Fibroblast of the aortic adventitia (primary cell): ENCODE data around the gene EPB41L2. TPM values are rescaled to one million over a fixed set of nuclear protein-coding genes. Genes with fewer than 3 reads are reported as not detected.
A peak's percentile ranks its signal among the peaks of the same experiment; 100 is the strongest.
"Not testable (repeated sequence)": the region's sequence is repeated elsewhere in the genome, so short reads cannot be mapped to it uniquely, and the experiment has no call there.

ENCODE experiments used
- DNase-seq: peaks from one replicate; pipeline ENCODE4 v3.0.0-alpha.2; 2010; ENCODE audit warnings: low read depth
- H3K4me3 ChIP-seq: 2 replicates; pipeline ENCODE4 v1.5.1; 2011; ENCODE audit warnings: low read depth, mild to moderate bottlenecking, control low read depth, low read length, moderate library complexity
- total RNA-seq: library from RNA; depleted of rRNA; stranded (reverse); fragments of >200 nt; gene quantifications from 2 replicates; pipeline ENCODE4 v1.2.3, GENCODE V29; 2012; ENCODE audit warnings: low replicate concordance
- TF ChIP-seq, protein P1 (sequence below): IDR thresholded peaks from 2 replicates; pipeline ENCODE4 v1.5.1; 2011; ENCODE audit warnings: mild to moderate bottlenecking, low read length, control low read depth, inconsistent platforms; ENCODE audit not compliant: insufficient read depth

The EPB41L2 gene
- total RNA-seq, 1 donor, result 117 TPM

- TF ChIP-seq, protein P1, sequence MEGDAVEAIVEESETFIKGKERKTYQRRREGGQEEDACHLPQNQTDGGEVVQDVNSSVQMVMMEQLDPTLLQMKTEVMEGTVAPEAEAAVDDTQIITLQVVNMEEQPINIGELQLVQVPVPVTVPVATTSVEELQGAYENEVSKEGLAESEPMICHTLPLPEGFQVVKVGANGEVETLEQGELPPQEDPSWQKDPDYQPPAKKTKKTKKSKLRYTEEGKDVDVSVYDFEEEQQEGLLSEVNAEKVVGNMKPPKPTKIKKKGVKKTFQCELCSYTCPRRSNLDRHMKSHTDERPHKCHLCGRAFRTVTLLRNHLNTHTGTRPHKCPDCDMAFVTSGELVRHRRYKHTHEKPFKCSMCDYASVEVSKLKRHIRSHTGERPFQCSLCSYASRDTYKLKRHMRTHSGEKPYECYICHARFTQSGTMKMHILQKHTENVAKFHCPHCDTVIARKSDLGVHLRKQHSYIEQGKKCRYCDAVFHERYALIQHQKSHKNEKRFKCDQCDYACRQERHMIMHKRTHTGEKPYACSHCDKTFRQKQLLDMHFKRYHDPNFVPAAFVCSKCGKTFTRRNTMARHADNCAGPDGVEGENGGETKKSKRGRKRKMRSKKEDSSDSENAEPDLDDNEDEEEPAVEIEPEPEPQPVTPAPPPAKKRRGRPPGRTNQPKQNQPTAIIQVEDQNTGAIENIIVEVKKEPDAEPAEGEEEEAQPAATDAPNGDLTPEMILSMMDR, result no peak
- peak; percentile 87 for DNase-seq
- H3K4me3 ChIP-seq, result no peak overlapping the region
These were observed 47.3 kb downstream of the EPB41L2 start for GRCh38 chr6:131015630-131016263.

- DNase-seq, result no peak
- TF ChIP-seq, protein P1, result no peak
- H3K4me3 ChIP-seq, result no peak overlapping the region
These were observed 47.9 kb downstream of the EPB41L2 start for GRCh38 chr6:131015025-131015591.

- H3K4me3 ChIP-seq, result no peak overlapping the region
- DNase-seq, result no peak
- TF ChIP-seq, protein P1, result no peak
These were observed 48.8 kb downstream of the EPB41L2 start for GRCh38 chr6:131014080-131014776.

DNA sequence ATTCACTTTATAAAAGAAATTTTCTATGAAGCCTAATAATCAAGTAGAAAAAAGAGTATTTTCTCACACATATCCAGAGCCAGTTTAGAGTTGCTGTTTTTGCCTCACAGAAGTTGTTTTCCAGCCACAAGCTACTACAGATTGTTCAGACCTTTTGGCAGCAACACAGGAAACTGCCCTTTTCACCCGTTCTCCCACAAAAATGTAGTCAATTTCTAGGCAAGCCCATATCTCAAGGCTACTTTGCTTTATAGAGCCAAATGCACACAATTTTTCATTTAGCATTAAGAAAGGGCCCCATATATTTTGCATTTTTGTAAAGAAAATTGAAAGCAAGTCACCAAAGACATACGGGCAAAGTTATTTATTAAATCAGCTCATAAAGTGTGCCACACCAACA is 49.5 kb downstream of the EPB41L2 start:
- H3K4me3 ChIP-seq, result no peak overlapping the region
- TF ChIP-seq, protein P1, result no peak
- DNase-seq, result peak; percentile 92

- no peak overlapping the region for H3K4me3 ChIP-seq
- TF ChIP-seq, protein P1, result no peak
- DNase-seq, result no peak
These were observed 53.3 kb downstream of the EPB41L2 start for GRCh38 chr6:131009790-131010189.

GRCh38 chr6:131008965-131009364 is 54.1 kb downstream of the EPB41L2 start:
- DNase-seq, H3K4me3 ChIP-seq: not testable (repeated sequence)

DNA sequence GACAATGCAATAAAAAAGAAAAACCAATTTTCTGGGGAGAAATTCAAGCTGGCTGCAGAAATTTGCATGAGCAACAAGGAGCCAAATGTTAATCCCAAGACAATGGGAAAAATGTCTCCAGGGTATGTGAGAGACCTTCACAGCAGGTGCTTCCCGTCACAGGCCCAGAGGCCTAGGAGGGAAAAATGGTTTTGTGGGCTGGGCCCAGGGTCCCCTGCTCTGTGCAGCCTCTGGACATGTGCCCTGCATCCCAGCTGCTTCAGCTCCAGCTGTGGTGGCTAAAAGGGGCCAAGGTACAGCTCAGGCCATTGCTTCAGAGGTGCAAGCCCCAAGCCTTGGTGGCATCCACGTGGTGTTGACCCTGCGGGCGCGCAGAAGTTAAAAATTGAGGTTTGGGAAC is 55.1 kb downstream of the EPB41L2 start:
- H3K4me3 ChIP-seq, DNase-seq: not testable (repeated sequence)

DNA sequence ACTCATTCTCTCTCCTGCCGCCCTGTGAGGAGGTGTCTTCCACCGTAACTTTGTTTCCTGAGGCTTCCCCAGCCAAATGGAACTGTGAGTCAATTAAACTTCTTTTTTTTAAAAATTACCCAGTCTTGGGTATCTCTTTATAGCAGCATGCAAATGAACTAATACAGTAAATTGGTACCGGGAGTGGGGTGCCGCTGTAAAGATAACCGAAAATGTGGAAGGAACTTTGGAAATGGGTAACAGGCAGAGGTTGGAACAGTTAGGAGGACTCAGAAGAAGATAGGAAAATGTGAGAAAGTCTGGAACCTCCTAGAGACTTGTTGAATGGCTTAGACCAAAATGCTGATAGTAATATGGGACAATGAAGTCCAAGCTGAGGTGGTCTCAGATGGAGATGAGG is 55.8 kb downstream of the EPB41L2 start:
- no peak for DNase-seq
- TF ChIP-seq, protein P1, result no peak
- no peak overlapping the region for H3K4me3 ChIP-seq
